SH-SY5Y (cell line): ENCODE data around the gene BRWD1.

Experiments used
- GATA2 ChIP-seq: IDR thresholded peaks from 2 replicates; pipeline ENCODE4 v1.6.1; 2011; ENCODE audit warnings: mild to moderate bottlenecking, low read depth, low read length
- GATA3 ChIP-seq: IDR thresholded peaks from 2 replicates; pipeline ENCODE4 v1.6.1; 2011; ENCODE audit warnings: low read depth, mild to moderate bottlenecking, low read length, moderate library complexity

DNA sequence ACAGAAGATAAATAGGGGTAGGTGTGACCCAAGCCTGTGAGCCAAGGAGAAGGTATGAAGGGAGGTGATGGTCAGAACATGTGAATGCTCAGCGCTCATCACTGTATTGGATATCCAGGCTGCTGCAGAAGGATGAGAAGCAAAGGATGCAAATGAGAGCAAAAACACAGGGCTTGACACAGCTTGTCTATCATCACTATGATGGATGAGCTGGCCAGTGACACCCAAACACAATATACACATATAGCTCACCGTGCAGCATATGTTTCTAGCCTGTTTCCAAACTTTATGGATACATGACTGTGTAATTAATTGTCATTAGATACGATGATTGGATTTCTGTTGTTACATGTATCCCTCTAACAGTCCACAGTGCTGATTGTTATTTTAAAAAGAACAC, 49.3 kb upstream of the BRWD1 start:
- TF ChIP-seq GATA3 (no peak), GATA2 (no peak)
